Endodermal cell (in vitro differentiated cells): ENCODE data around the gene ATN1. TPM values are rescaled to one million over a fixed set of nuclear protein-coding genes. Genes with fewer than 3 reads are reported as not detected.
A peak's percentile ranks its signal among the peaks of the same experiment; 100 is the strongest.

Source experiments
- DNase-seq: peaks from one replicate; pipeline ENCODE4 v3.0.0-alpha.2; 2017
- H3K27ac ChIP-seq: 2 replicates; pipeline ENCODE4 v1.5.1; 2013; ENCODE audit warnings: mild to moderate bottlenecking, low read depth, low read length, moderate library complexity
- H3K27me3 ChIP-seq: 2 replicates; pipeline ENCODE4 v1.6.1; 2013; ENCODE audit warnings: mild to moderate bottlenecking, low read length, moderate library complexity; ENCODE audit not compliant: insufficient read depth, control insufficient read depth, poor library complexity, severe bottlenecking
- H3K36me3 ChIP-seq: 2 replicates; pipeline ENCODE4 v1.7.0; 2013; ENCODE audit warnings: mild to moderate bottlenecking, low read length, moderate library complexity; ENCODE audit not compliant: control insufficient read depth, insufficient read depth
- H3K4me1 ChIP-seq: one replicate; pipeline ENCODE4 v1.7.0; 2013; ENCODE audit warnings: low read length; ENCODE audit not compliant: control insufficient read depth, insufficient read depth
- H3K4me3 ChIP-seq: 2 replicates; pipeline ENCODE4 v1.5.1; 2013; ENCODE audit warnings: mild to moderate bottlenecking, low read length, moderate library complexity
- H3K9ac ChIP-seq: 2 replicates; pipeline ENCODE4 v1.6.1; 2013; ENCODE audit warnings: mild to moderate bottlenecking, low read length, moderate library complexity; ENCODE audit not compliant: poor library complexity, severe bottlenecking; ENCODE audit errors: extremely low read depth
- H3K9me3 ChIP-seq: 2 replicates; pipeline ENCODE4 v1.6.1; 2013; ENCODE audit warnings: mild to moderate bottlenecking, low read length, moderate library complexity; ENCODE audit not compliant: control insufficient read depth
- H3K27ac Mint-ChIP-seq: 2 replicates; pipeline ENCODE4 v1.8.0; 2020; ENCODE audit warnings: mixed read lengths
- H3K27me3 Mint-ChIP-seq: 2 replicates; pipeline ENCODE4 v1.8.0; 2021; ENCODE audit warnings: mild to moderate bottlenecking, mixed read lengths; ENCODE audit not compliant: insufficient read depth
- H3K36me3 Mint-ChIP-seq: 2 replicates; pipeline ENCODE4 v1.8.0; 2020; ENCODE audit warnings: low read depth, mixed read lengths
- H3K4me1 Mint-ChIP-seq: 2 replicates; pipeline ENCODE4 v1.8.0; 2020; ENCODE audit warnings: mixed read lengths
- H3K4me3 Mint-ChIP-seq: 2 replicates; pipeline ENCODE4 v1.8.0; 2020; ENCODE audit warnings: mild to moderate bottlenecking, moderate library complexity, mixed read lengths
- H3K9me3 Mint-ChIP-seq: 2 replicates; pipeline ENCODE4 v1.8.0; 2020; ENCODE audit warnings: mild to moderate bottlenecking, mixed read lengths
- WGBS, 2 experiments: methylation state at CpG; one replicate each; pipeline versions ENCODE4 v1.1.5 to v1.1.7; 2013; ENCODE audit warnings: missing lambda C conversion rate in 2 of 2, mixed read lengths in 1 of 2; ENCODE audit not compliant: insufficient coverage in 1 of 2, insufficient read length in 1 of 2; 5-methylcytosine and 5-hydroxymethylcytosine counted together
- microRNA-seq: library from miRNA; unstranded; fragments of <30 nt; microRNA quantifications from one replicate; pipeline ENCODE4 v1.2.0, GENCODE V29; 2020; ENCODE audit warnings: borderline microRNAs expressed
- total RNA-seq, 2 donors: library from RNA; stranded (reverse); fragmentation: NEBNext Ultra II Directional in 1 of 2; extraction: Animal tissue kit (Norgen Biotek cat#: 25700) in 1 of 2; gene quantifications; 2 replicates in 1 of 2; 3 replicates in 1 of 2; pipeline ENCODE4 v1.2.1, GENCODE V29; 2021
- TF ChIP-seq, protein P1 (sequence below): fragments of 200-600 bp; sonication (generic); conservative IDR thresholded peaks from 2 replicates; pipeline ENCODE4 v1.5.0; 2021; ENCODE audit warnings: antibody characterized with exemption, mild to moderate bottlenecking

The ATN1 gene
- total RNA-seq, 2 donors from 2014 or later, result 111 to 244 TPM

DNA sequence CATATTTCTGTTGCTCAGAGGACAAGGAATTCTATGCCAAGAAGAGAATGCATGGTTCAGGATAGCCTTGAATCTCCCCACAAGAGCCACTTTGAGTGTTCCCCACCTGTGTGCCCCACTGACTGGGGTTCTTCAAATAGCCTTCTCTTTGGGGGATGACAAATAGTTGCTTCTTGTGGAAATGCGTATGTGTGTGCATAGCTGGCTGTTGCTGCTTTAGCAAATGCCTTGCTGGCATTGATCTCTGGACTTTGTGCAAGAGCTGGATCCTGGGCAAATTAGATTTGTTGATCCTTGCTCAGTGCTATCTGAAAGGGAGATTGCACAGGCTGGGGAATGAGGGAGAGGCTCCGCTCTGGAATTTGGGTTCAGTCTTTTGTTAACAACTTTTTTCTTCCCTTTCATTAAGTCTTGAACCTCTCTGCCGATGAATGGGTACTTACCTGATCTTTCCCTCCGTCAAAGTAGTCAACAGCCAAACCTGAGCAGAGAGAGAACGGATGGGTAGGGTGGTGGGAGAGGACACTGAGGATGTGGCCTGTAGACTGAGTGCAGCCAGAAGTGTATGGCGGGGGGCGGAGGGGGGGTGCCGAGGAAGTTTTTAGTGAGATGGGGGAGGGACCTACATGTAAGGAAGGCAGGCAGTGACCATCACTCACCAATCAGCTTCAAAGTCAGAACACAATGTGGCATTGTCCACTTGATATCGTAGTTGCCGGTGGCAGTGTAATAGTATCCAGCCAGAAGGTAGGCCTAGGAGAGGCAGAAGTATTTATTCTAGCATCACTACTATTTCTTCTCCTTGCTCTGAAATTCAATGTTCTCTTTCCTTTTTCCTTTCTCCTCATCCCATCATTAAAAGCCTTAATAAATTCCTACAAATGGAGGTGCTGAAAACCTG, 53.6 kb downstream of the ATN1 start:
- no peak overlapping the region for H3K27ac ChIP-seq
- no peak for DNase-seq
- TF ChIP-seq, protein P1, sequence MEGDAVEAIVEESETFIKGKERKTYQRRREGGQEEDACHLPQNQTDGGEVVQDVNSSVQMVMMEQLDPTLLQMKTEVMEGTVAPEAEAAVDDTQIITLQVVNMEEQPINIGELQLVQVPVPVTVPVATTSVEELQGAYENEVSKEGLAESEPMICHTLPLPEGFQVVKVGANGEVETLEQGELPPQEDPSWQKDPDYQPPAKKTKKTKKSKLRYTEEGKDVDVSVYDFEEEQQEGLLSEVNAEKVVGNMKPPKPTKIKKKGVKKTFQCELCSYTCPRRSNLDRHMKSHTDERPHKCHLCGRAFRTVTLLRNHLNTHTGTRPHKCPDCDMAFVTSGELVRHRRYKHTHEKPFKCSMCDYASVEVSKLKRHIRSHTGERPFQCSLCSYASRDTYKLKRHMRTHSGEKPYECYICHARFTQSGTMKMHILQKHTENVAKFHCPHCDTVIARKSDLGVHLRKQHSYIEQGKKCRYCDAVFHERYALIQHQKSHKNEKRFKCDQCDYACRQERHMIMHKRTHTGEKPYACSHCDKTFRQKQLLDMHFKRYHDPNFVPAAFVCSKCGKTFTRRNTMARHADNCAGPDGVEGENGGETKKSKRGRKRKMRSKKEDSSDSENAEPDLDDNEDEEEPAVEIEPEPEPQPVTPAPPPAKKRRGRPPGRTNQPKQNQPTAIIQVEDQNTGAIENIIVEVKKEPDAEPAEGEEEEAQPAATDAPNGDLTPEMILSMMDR, result no peak
- peaks cover 67% of the 10 kb centered on the region for H3K36me3 ChIP-seq
- no peaks in the 10 kb centered on the region for H3K9me3 ChIP-seq
- no peak overlapping the region for H3K4me3 Mint-ChIP-seq
- no peaks in the 10 kb centered on the region for H3K27me3 ChIP-seq
- no peak overlapping the region for H3K4me3 ChIP-seq
- H3K27me3 Mint-ChIP-seq, result no peaks in the 10 kb centered on the region
- H3K36me3 Mint-ChIP-seq, result peaks cover 66% of the 10 kb centered on the region
- peak overlapping the region; percentile 50 for H3K27ac Mint-ChIP-seq
- H3K9me3 Mint-ChIP-seq, result no peaks in the 10 kb centered on the region
- H3K4me1 Mint-ChIP-seq, result no peaks in the 10 kb centered on the region
- H3K4me1 ChIP-seq, result no peaks in the 10 kb centered on the region
- no peak overlapping the region for H3K9ac ChIP-seq
- WGBS, 2 experiments, result 93 to 97% methylated on average over 4 to 8 of the region's 10 CpGs

DNA sequence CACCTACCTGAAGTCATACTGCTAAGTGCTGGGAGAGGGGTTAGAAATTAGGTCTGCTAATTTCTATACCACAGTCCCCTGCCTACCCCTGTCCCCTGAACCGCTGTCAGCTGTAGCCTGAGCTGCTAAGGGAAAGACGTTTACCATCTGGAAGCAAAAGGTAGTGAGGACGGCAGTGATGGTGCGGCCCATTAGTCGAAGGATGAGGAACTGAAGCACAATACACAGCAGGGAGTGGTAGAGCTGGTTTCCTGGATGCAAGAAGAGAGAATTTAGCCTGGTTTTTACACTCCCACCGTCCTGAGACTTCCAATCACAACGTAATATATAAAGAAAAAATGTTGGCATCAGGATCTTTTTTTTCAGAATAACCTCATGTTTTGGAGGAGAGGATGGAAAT, 54.8 kb downstream of the ATN1 start:
- H3K4me1 ChIP-seq, result no peaks in the 10 kb centered on the region
- no peaks in the 10 kb centered on the region for H3K9me3 ChIP-seq
- TF ChIP-seq, protein P1, result no peak
- H3K9me3 Mint-ChIP-seq, result no peaks in the 10 kb centered on the region
- no peaks in the 10 kb centered on the region for H3K27me3 Mint-ChIP-seq
- no peak overlapping the region for H3K27ac ChIP-seq
- no peak for DNase-seq
- no peak overlapping the region for H3K4me3 Mint-ChIP-seq
- no peak overlapping the region for H3K27ac Mint-ChIP-seq
- H3K36me3 ChIP-seq, result peaks cover 56% of the 10 kb centered on the region
- WGBS, 2 experiments, result 93 to 94% methylated on average over 3 to 7 of the region's 7 CpGs
- H3K36me3 Mint-ChIP-seq, result peaks cover 57% of the 10 kb centered on the region
- no peak overlapping the region for H3K4me3 ChIP-seq
- H3K27me3 ChIP-seq, result no peaks in the 10 kb centered on the region
- H3K4me1 Mint-ChIP-seq, result no peaks in the 10 kb centered on the region
- H3K9ac ChIP-seq, result no peak overlapping the region

DNA sequence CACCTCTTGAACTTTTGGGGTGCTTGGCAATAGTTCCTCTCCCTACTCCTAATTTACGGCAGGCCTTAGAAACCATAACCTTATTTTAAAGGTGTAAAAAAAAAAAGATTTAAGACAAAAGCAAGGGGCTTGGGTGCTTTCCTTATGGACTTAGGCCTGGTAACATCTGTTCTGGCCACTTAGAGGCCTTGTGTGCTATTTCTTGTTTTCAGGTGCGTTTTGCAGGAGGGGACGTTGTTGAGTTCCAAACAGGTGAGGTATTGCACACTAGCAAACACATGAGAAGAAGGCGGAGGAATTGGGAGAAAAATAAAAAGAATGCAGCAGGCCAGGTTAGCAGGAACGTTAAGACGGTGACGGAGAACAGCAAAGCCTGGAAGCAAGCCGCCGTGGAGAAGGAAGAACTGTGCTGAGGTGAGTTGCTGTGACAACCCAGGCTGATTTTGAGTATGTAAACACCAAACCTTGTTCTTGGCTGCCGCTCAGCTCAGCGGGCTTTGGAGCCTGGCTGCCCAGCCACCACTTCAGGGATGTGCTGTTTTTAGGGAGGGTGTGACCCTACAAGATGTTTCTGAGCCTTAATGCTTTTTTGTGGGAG, 60.3 kb downstream of the ATN1 start:
- DNase-seq, result no peak
- H3K9me3 ChIP-seq, result no peaks in the 10 kb centered on the region
- TF ChIP-seq, protein P1, result no peak

More for the DNA sequence above, 60.3 kb downstream of the ATN1 start:
- Histone ChIP-seq H3K36me3 (peaks cover 44% of the 10 kb centered on the region), H3K4me3 (no peak overlapping the region), H3K9ac (no peak overlapping the region), H3K27ac (no peak overlapping the region), H3K4me1 (no peaks in the 10 kb centered on the region), H3K27me3 (no peaks in the 10 kb centered on the region)
- Mint-ChIP-seq H3K36me3 (peaks cover 43% of the 10 kb centered on the region), H3K9me3 (no peaks in the 10 kb centered on the region), H3K27me3 (no peaks in the 10 kb centered on the region), H3K4me3 (no peak overlapping the region), H3K27ac (peak overlapping the region; percentile 2), H3K4me1 (no peaks in the 10 kb centered on the region)
- WGBS, 2 experiments, result 91 to 94% methylated on average over 8 to 11 of the region's 11 CpGs

Small RNA genes lying within 50 kb of the gene (microRNA-seq; reads per million reads assigned to microRNA genes)
- gene MIR141 (444 reads per million, percentile 90 among the genes with 10 or more reads in this experiment), gene MIR200C (3,529 reads per million, percentile 97 among the genes with 10 or more reads in this experiment)

Other genes with a start within 250 kb of the ATN1 start
- gene ZNF384, start 238.6 kb upstream of the ATN1 start, total RNA-seq, result 100 to 1,000 TPM in 1 of 2 donors, 10 to 100 TPM in 1; 74.4 to 146 TPM
- 1 to 10 TPM; 2.6 to 7.1 TPM for gene PIANP, start 227.1 kb upstream of the ATN1 start, total RNA-seq
- 10 to 100 TPM; 43.3 to 69.2 TPM for gene COPS7A, start 203.9 kb upstream of the ATN1 start, total RNA-seq
- 100 to 1,000 TPM; 219 to 393 TPM for gene MLF2, start 174.8 kb upstream of the ATN1 start, total RNA-seq
- gene PTMS, start 161.6 kb upstream of the ATN1 start, total RNA-seq, result 100 to 1,000 TPM; 637 to 888 TPM
- gene LAG3, start 155.4 kb upstream of the ATN1 start, total RNA-seq, result 1 to 10 TPM; 1.9 to 7.3 TPM
- gene CD4, start 138.4 kb upstream of the ATN1 start, total RNA-seq, result 1 to 10 TPM in 1 of 2 donors, under 1 TPM in 1; 0.77 to 1.3 TPM
- gene GPR162, start 106.1 kb upstream of the ATN1 start, total RNA-seq, result 10 to 100 TPM; 14.7 to 15.0 TPM
- gene P3H3, start 99.6 kb upstream of the ATN1 start, total RNA-seq, result 10 to 100 TPM; 58.4 to 63.1 TPM
- 10 to 100 TPM; 10.0 to 17.1 TPM for gene GNB3, start 87.0 kb upstream of the ATN1 start, total RNA-seq
- 10 to 100 TPM; 53.1 to 63.9 TPM for gene CDCA3, start 76.7 kb upstream of the ATN1 start, total RNA-seq
- 100 to 1,000 TPM; 120 to 257 TPM for gene USP5, start 75.8 kb upstream of the ATN1 start, total RNA-seq
- gene TPI1, start 60.4 kb upstream of the ATN1 start, total RNA-seq, result 1,000 to 10,000 TPM in 1 of 2 donors, 100 to 1,000 TPM in 1; 805 to 1,294 TPM
- 10 to 100 TPM; 34.6 to 36.5 TPM for gene SPSB2, start 54.7 kb upstream of the ATN1 start, total RNA-seq
- 10 to 100 TPM in 1 of 2 donors, 1 to 10 TPM in 1; 7.8 to 11.5 TPM for gene LRRC23, start 23.1 kb upstream of the ATN1 start, total RNA-seq
- gene ENO2, start 13.4 kb upstream of the ATN1 start, total RNA-seq, result 100 to 1,000 TPM; 104 to 139 TPM
- not detected for gene RNU7-1, start 15.9 kb downstream of the ATN1 start, total RNA-seq
- gene C12orf57, start 16.1 kb downstream of the ATN1 start, total RNA-seq, result 100 to 1,000 TPM; 141 to 257 TPM
- 10 to 100 TPM; 35.7 to 68.0 TPM for gene PTPN6, start 23.4 kb downstream of the ATN1 start, total RNA-seq
- 100 to 1,000 TPM; 260 to 512 TPM for gene PHB2, start 42.7 kb downstream of the ATN1 start, total RNA-seq
- gene EMG1, start 43.0 kb downstream of the ATN1 start, total RNA-seq, result 100 to 1,000 TPM in 1 of 2 donors, 10 to 100 TPM in 1; 61.1 to 115 TPM
- 10 to 100 TPM; 33.6 to 86.7 TPM for gene LPCAT3, start 90.5 kb downstream of the ATN1 start, total RNA-seq
- 10 to 100 TPM; 13.4 to 14.3 TPM for gene C1S, start 132.8 kb downstream of the ATN1 start, total RNA-seq
- gene C1R, start 164.5 kb downstream of the ATN1 start, total RNA-seq, result 1 to 10 TPM; 3.9 TPM
- gene C1RL, start 181.3 kb downstream of the ATN1 start, total RNA-seq, result 10 to 100 TPM; 32.5 to 46.4 TPM
- gene RBP5, start 200.9 kb downstream of the ATN1 start, total RNA-seq, result 10 to 100 TPM; 19.3 to 31.2 TPM
- gene CLSTN3, start 202.4 kb downstream of the ATN1 start, total RNA-seq, result 100 to 1,000 TPM in 1 of 2 donors, 10 to 100 TPM in 1; 69.7 to 135 TPM